OCI-M2 (cell line): ENCODE measurements around the gene LINGO1.

ENCODE experiments used
- DNase-seq: peaks from one replicate; lab custom pipeline; 2025; ENCODE audit not compliant: unreplicated experiment; lab: John Stamatoyannopoulos, UW

The LINGO1 gene, protein sequence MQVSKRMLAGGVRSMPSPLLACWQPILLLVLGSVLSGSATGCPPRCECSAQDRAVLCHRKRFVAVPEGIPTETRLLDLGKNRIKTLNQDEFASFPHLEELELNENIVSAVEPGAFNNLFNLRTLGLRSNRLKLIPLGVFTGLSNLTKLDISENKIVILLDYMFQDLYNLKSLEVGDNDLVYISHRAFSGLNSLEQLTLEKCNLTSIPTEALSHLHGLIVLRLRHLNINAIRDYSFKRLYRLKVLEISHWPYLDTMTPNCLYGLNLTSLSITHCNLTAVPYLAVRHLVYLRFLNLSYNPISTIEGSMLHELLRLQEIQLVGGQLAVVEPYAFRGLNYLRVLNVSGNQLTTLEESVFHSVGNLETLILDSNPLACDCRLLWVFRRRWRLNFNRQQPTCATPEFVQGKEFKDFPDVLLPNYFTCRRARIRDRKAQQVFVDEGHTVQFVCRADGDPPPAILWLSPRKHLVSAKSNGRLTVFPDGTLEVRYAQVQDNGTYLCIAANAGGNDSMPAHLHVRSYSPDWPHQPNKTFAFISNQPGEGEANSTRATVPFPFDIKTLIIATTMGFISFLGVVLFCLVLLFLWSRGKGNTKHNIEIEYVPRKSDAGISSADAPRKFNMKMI

DNA sequence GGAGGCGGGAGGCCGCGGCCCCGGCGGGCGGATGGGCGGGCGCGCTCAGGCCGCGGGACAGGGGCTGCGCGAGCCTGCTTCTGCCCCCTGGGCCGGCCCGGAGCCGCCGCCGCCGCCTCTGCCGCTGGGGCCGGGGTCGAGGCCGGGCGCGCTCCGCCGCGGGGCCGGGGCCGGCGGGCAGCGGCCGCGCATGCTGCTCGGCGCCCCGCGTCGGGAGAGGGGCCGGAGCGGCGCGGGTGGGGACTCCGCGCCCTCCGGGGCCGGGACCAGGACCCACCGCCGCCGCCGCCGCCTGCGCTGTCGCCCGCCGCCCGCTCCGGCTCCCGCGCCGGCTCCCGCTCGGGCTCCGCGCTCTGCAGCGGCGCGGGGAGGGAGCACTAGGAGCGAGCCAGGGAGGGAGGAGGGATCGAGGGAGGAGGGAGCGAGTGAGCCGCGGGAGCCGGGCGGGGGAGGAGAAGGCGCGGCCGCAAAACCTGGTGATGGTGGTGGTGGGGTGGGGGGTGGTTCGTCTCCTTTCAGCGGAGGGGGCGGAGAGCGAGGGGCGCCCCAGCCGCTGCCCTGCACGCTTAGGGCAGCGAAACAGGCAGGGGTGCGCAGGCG, at the start of gene LINGO1:
TSS of gene LINGO1 (minus strand) at position 379 of the 600 bp plus-strand sequence. CDS start 597 bp downstream, outside the sequence.
- no peak for DNase-seq

DNA sequence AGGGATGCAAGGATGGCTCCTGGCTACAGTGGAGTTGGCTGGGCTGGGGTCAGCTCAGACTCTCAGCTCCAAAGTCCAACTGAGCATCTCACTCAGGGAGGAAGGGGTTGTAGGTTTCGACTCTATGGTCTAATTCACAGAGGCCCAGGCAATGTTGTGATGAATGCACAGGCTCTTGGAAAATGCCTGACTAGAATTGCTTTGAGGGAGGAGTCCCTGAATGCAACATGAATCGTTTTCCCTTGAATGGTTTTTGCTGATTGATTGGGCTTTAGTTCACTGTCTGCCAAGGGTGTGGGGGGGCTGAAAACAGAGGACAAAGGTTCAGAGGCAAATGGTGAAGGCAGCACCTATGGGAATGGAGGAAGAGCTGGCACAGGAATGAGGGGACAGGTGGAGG, 48.6 kb upstream of the LINGO1 start:
- no peak for DNase-seq

DNA sequence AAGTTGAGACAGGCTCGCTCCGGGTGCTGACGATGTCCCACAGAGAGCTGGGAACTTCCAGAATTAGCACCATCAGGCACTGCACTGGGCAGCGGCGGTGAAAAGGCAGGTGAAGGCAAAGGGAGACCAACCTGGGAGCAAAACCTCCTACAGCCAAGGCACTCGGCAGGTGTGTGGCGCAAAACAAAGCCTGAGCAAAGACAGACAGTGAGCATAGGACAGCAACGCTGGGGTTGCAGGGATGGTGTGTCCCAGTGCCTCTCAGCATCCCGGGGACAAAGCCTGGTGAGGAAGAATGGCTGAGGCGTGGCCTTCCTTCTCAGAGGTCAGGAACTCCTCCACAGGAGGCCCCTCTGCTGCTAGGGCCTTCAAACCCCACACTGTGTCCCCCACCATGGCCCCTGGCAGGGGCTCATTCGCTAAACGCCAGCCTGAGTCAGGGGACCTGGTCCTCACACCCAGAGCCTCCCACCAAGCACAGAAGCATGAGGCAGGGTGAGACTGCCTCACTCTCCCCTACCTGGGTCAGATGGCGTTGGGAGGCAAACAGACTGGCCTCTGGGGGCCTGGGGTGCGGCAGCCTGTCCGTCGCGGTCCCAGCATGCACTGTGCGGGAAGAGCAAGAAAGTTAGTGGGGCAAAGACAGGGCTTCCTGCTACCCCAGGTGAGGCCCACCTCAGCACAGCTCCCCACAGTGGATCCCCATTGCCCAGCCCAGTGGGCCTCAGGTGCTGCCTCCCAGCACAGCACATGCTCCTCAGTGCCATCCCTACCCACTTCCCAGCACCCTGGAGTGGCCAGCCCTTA, 44.1 kb upstream of the LINGO1 start:
- no peak for DNase-seq

DNA sequence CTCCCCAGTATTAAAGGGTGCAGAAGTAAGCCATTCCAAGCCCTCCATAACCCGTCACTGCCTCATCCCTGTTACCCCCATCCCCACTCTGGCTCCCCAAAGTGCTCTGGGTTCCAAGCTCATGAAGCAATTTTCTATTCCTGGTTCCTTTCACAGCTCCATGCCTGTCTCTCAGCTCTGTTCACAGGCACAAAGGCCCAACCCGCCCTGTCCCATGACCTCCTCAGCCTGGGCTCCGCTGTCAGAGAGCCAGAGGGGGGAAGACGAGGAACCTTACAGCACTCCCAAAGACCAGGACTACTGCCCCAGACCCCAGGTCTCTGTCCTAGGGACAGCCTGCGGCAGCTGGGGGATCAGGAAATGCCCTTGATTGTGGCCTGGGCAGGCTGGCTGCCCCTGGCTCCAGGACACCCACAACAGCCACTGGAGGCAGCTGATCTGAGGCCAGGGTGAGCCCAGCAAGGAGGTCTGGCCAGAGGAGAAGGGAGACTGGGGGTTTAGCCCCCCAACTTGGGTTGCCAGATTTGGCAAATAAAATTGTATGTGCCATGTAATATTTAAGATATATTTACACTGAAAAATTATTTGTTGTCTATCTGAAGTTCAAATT, 43.2 kb upstream of the LINGO1 start:
- DNase-seq = no peak

DNA sequence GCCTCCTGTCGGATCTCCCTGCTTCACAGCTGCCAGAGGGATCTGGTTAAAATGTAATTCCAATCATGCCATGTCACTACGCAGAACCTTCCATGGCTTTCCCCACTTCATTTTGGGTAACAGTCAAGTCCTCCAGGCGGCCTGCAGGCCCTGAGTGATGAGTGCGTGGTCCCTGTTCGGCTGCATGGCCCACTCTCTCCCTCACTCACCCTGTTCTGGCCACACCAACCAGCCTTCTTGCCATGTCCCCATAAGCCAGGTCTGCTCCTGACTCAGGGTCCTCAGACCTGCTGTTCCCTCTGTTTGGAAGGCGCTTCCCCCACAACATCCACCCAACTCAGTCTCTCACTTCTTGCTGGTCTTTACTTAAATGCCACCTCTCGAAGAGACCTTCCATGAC, 41.6 kb upstream of the LINGO1 start:
- no peak for DNase-seq

DNA sequence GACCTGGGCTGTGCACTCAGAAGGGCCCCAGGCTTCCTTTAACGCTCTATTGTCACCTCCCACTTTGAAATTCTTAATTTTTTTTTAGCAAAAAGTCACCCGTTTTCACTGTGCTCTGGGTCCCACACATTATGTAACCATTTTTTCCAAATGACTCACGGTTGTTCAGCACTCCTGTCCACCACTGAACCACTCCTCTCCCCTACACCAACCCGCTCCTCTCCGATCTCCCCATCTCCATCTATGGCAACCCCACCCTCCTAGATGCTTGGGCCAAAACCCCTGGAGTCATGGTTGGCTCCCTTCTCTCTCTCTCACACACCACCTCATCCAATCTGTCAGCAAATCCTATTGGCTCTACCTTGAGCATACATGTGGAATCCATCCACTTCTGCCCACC, 41.2 kb upstream of the LINGO1 start:
- no peak for DNase-seq

DNA sequence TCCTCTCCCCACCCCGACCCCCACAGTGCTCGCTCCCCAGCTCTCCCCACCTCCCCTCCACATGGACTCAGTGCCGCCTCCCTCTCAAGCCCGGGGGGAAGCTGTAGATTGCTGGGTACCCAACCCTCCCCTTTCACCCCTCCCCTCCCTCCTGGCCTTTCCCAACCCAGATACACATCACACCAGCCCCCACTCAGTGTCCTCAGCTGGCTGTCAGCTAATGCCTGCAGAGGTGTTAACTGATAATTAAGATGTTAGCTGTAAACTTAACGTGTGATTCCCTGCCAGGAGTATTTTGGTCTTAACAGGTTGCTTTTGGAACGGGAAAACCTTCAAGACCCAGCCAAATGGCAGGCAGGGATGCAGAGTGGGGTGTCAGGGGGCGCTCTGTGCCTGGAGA, 39.4 kb upstream of the LINGO1 start:
- no peak for DNase-seq

DNA sequence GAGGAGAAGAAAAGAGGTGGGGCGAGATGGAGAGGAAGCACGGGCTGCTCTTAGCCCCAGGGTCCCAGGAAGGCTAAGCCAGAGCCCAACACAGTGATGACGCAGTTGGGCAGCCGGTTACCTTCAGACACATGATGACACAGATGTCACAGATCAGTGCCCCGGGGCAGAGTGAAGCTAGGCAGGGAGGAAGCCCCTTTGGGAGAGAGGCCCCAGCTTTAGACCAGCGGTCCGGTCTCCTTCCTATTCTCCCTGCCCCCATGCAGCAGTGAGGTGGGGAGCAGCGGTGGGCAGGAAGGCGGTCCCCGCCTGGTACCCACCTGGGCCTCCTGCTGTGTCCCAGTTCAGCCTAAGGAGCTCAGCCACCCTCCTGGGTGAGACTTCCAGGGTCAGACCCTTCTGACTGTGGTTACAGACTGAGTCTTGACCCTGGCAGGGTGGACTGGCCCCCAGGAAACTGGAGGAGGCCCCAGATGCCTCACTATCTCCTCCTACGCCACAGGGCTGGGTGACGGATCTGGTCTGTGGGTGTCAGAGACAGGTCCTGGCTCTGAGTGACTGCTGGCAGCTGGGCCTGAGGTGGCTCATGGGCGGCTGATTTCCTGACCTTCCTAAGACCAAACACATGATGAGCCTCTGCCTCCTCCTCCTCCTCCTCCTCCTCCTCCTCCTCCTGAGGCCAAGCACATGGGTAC, 38.8 kb upstream of the LINGO1 start:
- no peak for DNase-seq

DNA sequence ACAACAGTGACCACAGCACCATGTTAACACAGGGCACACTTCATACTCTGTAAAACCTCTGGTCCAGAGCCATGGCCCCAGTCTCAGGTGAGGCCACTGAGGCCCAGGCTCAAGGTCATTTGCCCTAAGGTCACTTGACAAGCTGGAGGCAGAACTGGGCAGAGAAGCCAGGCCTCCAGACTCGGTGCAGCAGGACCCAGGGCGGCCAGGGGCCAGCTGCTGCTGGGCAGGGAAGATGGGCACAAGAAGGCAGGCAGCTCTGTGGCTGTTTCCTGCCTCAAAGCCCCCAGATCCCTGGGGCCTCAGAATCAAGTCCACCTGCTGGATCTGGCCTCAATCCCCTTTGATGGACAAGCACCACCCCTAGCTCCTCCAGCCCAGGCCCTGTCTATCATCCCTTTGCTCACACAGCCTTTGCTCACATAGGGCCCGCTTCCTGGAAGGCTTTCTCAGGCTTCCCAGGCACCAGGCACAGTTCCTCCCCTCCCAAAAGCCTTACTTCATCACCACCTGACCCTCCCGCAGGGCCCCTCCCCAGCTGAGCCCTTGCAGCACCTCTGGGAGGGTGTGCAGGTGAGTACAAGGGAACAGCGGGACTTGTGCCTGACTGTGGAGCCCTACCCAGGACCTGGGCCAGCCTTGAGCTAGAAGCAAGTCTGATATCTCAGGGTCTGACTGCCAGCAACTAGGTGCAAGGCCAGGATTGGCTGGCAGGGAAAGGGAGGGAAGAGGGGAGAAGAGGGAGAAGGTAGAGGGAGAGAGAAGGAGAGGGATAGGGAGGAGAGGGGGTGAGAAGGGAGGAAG, 38.0 kb upstream of the LINGO1 start:
- DNase-seq = no peak

DNA sequence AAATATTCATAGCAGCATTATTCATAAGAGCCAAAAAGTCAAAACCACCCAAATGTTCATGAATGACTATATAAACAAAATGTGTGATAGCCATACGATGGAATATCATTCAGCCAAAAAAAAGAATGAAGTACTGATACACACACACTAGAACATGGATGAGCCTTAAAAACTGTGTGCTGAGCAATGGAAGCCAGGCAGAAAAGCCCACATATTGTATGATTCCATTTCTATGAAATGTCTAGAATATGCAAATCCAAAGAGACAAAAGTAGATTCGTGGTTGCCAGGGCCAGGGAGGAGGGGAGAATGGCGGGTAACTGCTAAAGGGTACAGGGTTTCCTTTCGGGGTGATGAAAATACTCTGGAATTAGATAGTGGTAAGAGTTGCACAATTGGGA, 37.2 kb upstream of the LINGO1 start:
- no peak for DNase-seq

DNA sequence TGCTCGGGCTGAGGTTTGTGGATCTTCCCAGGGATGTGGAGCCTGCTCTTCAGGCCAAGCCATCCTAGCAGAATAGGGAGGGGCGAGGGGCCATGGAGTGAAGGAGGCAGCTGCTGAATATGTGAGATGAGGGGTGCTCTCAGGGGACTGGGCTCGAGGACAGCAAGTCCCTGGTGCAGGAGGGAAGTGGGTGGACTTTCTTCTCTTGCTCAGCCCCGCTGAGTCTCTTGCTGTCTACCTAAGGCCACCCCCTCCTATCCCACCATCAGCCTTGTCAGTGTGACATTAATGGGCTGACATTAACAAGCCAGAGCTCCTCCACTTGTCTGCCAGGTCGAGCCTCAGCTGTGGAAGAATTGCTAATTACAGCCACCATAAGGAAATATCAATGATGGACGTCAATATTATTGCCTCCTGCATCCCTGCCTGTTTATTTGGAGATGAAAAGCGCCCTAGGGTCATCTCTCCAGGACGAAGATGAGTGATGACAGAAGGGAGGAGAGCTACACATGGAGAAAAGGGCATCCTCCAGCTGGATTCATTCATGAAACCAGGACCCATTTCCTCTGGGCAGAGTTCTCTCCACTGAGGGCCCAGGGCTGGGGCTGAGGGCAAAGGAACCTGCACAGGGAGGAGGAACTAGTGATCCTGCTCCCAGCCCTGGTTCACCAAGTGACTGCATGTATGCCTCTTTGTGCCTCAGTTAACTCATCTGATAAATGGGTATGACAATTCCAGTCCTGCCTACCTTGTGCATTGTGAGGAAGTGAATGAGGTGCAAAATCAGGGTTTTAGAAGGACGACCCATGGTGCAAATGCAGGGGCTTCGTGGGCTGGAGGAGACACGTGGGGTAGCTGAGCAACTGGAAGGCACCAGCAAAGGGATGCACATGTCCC, 34.9 kb upstream of the LINGO1 start:
- no peak for DNase-seq

DNA sequence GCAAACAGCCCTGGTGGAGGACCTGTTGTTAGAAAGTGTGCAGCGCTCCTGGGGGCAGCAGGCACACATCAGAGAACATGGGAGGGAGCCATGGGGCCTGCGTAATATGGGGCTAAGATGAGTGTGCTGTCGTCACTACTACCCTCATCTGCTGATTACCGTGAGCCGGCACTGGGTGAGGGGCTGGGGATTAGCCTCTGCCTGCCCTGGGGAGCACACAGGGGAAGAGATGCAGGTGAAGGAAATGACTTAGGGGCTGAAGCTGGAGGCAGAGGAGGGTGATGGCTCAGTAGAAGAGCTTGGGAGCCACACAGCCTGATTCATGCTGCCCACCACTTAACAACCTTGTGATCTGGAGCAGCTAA, 33.6 kb upstream of the LINGO1 start:
- no peak for DNase-seq

DNA sequence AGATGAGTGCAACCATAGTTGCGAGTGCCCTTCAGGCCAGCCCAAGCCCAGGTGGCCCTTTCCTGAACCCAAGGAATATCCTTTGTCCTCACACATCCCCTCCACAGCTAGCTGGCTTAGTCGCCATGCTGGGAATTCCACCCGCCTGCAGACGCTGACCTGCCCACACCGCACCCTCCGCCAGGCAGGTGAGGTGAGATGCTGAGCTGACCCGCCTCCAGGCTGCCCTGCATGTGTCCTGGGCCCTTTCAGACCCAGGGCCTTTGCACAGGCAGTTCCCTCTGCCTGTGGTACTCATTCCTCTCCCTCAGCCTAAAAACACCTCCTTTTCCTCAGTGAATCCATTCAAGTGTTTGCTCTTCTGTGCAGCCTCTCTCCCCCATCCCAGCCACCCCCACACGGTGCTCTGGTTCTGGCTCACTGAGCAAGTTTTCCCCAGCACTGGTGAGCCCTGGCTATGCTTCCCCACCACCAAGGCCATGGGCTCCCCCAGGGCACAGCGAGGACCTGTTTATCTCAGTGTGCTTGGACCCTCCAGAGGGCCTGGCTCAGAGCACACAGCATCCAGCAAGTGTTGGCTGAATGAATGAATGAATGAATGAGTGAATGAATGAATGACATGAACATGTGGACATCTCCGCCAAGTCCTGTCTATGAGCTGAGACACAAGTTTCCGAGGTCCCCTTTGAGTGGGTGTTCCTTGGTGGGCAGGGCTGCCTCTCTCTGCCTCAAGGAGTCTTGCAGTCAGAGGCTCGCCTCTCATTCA, 33.0 kb upstream of the LINGO1 start:
- no peak for DNase-seq

DNA sequence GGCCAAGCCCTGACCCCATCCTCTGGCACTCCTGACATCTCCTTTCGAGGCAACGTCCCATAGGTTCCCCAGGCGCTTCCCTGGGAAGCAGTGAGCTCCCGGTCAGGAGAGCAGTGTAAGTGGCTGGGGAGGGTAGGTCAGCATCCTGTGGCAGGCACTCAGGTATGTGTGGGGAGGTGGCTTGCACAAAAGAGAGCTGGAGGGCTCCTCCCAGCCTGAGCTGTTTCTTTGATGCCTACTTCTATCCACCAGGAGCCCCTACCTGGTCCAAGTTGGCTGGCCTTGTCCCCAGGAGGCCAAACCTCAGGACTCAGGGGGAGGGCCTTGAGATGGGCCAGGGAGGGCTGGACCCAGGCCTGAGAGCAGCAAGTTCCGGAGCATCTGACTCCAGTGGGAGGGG, 31.7 kb upstream of the LINGO1 start:
- DNase-seq = no peak

DNA sequence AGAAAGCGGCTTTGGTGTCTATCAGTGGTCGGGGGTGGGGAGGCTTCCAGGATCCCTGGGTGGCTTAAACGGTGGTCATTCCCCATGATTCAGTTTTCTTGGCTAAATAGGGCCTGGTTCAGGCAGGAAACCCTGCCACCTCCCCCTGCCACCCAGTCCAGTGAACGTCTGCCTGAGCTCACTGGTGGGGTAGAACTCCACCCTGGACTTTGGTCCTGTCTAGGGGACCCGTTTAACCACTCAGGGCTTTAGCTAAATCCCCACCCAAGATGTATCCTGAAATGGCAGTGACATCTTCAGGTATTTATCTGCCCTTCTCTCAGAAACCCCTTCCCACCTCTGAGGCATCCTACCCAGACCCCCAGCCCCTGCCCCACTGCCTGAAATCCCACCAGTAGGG, 30.5 kb upstream of the LINGO1 start:
- DNase-seq = no peak

DNA sequence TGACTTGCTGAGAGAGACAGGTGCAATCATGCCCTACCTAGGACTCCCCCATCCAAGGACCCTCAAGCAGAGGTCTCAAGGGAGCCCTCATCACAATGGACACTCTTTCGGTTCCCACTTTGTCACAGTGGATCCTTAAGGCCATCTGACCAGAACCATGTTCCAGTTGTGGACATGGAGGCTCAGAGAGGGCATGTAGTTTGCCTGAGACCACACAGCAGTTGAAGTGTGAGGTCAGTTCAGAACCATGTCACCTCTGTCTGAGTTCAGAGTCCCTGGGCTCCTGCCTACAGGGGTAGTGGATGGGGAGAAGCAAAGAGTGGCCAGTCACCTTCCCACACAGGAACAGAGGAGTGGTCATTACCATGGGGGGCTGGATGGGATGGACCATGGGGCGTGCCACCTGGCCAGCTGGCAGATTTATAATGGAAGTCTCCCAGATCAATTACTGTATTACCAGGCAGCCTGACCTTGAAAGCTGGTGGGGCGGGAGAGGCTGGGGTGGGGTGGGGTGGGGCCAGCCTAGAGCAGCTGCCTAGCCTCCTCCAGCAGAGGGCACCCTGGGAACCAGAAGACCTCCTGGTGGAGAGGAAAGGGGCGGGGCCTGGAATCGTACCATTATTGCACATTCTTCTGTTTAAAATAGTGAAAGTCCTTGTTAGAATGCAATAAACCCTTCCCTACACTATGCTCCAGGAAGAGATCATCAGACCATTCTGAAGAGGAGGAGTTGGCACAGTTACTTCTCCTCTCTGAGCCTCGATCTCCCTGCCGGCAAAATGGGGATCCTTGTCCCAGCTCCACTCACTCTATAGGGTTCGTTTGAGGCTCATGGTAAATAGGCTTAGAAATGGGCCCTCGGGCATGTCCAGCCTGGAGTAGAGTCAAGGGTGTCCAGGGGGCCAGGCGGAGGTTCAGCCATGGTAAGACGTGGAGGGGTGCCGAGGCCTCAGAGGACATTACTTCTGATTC, 26.9 kb upstream of the LINGO1 start:
- DNase-seq = no peak

DNA sequence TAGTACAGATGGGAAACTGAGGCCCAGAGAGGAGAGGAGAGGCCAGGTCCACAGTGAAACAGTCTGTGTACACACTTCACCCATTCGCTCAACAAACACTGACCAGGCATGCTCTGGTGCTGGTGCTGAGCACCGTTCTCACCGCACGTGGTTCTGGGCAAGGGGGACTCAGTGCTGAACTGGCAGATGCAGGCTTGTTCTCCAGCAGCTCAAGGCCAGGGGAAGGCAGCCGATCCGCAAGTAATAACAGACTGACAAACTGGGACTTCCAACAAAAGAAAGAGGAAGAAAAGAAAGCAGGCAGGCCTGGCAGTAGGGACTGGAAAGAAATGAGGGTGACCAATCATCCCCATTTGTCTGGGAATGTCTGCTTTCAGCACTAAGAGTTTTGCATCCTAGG, 25.6 kb upstream of the LINGO1 start:
- no peak for DNase-seq
